Measurements from ENCODE around the gene HOMEZ. TPM values are rescaled to one million over a fixed set of nuclear protein-coding genes. Genes with fewer than 3 reads are reported as not detected.
A peak's percentile ranks its signal among the peaks of the same experiment; 100 is the strongest.
"Not testable (repeated sequence)": the region's sequence is repeated elsewhere in the genome, so short reads cannot be mapped to it uniquely, and the experiment has no call there.

The HOMEZ gene
- total and polyA plus RNA-seq, 2 experiments from 2014 or later: 8.2 to 11.2 TPM

- H3K9me2 ChIP-seq (replicated peaks; ENCODE audit: insufficient read depth): no peaks in the 10 kb centered on the region
- no peak overlapping the region for H3K27ac ChIP-seq
- peaks cover 16% of the 10 kb centered on the region for H3K4me1 ChIP-seq (ENCODE audit: insufficient read depth)
- no peak for DNase-seq (ENCODE audit: low spot score)
- H4K20me1 ChIP-seq (ENCODE audit: insufficient read depth, poor library complexity, severe bottlenecking): no peaks in the 10 kb centered on the region
- H3K79me2 ChIP-seq: no peaks in the 10 kb centered on the region
- H3K9me3 ChIP-seq (ENCODE audit: low read depth): no peaks in the 10 kb centered on the region
- H2AFZ ChIP-seq: no peak overlapping the region
- no peak overlapping the region for H3K4me3 ChIP-seq
- TF ChIP-seq EZH2phosphoT487 (IDR thresholded peaks at IDR 0.05; ENCODE audit: low read depth, severe bottlenecking, unreplicated experiment) (no peak), EZH2 (IDR thresholded peaks at IDR 0.05; ENCODE audit: borderline replicate concordance) (no peak), CTCF (IDR thresholded peaks at IDR 0.05; ENCODE audit: poor library complexity) (no peak)
- WGBS (ENCODE audit: low lambda C conversion rate, missing lambda C conversion rate): 61% methylated on average over 1 of the region's 1 CpG
- no peak overlapping the region for H3K4me2 ChIP-seq
- H3K36me3 ChIP-seq (replicated peaks; ENCODE audit: insufficient read depth, low read depth): no peaks in the 10 kb centered on the region
- no peaks in the 10 kb centered on the region for H3K27me3 ChIP-seq
Observed at GRCh38 chr14:23240661-23241060, 45.3 kb downstream of the HOMEZ start.

GRCh38 chr14:23237772-23238594, 47.9 kb downstream of the HOMEZ start, which contains the start of gene RNF212B:
RNF212B (plus strand) TSS chr14:23237936; CDS start chr14:23240346, 2,410 bp downstream.
- Histone ChIP-seq H3K79me2 (no peaks in the 10 kb centered on the region), H3K9me2 (replicated peaks; ENCODE audit: insufficient read depth) (no peaks in the 10 kb centered on the region), H3K4me3 (no peak within 1 kb of the TSS), H3K4me2 (peak within 1 kb of the TSS; percentile 74), H3K27ac (peak within 1 kb of the TSS; percentile 70), H3K4me1 (ENCODE audit: insufficient read depth) (peaks cover 7% of the 10 kb centered on the region), H3K27me3 (no peaks in the 10 kb centered on the region), H3K9me3 (ENCODE audit: low read depth) (no peaks in the 10 kb centered on the region), H4K20me1 (ENCODE audit: insufficient read depth, poor library complexity, severe bottlenecking) (no peaks in the 10 kb centered on the region), H2AFZ (peak within 1 kb of the TSS; percentile 85), H3K36me3 (replicated peaks; ENCODE audit: insufficient read depth, low read depth) (no peaks in the 10 kb centered on the region)
- 33% methylated on average over 39 of the region's 39 CpGs for WGBS (ENCODE audit: low lambda C conversion rate, missing lambda C conversion rate)
- peak; percentile 97 for DNase-seq (ENCODE audit: low spot score)
- TF ChIP-seq CTCF (IDR thresholded peaks at IDR 0.05; ENCODE audit: poor library complexity) (no peak), EZH2phosphoT487 (IDR thresholded peaks at IDR 0.05; ENCODE audit: low read depth, severe bottlenecking, unreplicated experiment) (no peak), EZH2 (IDR thresholded peaks at IDR 0.05; ENCODE audit: borderline replicate concordance) (no peak)

- H3K9me2 ChIP-seq (replicated peaks; ENCODE audit: insufficient read depth); H3K36me3 ChIP-seq (replicated peaks; ENCODE audit: insufficient read depth, low read depth); H3K9me3 ChIP-seq (ENCODE audit: low read depth); H3K4me3 ChIP-seq; H4K20me1 ChIP-seq (ENCODE audit: insufficient read depth, poor library complexity, severe bottlenecking); H3K4me2 ChIP-seq; H3K27me3 ChIP-seq; DNase-seq (ENCODE audit: low spot score); H3K4me1 ChIP-seq (ENCODE audit: insufficient read depth); H3K27ac ChIP-seq; H2AFZ ChIP-seq; H3K79me2 ChIP-seq: not testable (repeated sequence)
- 98% methylated on average over 8 of the region's 38 CpGs for WGBS (ENCODE audit: low lambda C conversion rate, missing lambda C conversion rate)
Observed at GRCh38 chr14:23232241-23232808, 53.6 kb downstream of the HOMEZ start.

GRCh38 chr14:23228812-23229211, 57.1 kb downstream of the HOMEZ start:
- TF ChIP-seq EZH2 (IDR thresholded peaks at IDR 0.05; ENCODE audit: borderline replicate concordance) (no peak), EZH2phosphoT487 (IDR thresholded peaks at IDR 0.05; ENCODE audit: low read depth, severe bottlenecking, unreplicated experiment) (no peak), CTCF (IDR thresholded peaks at IDR 0.05; ENCODE audit: poor library complexity) (no peak)
- 83% methylated on average over 1 of the region's 1 CpG for WGBS (ENCODE audit: low lambda C conversion rate, missing lambda C conversion rate)
- H3K9me2 ChIP-seq (replicated peaks; ENCODE audit: insufficient read depth): no peaks in the 10 kb centered on the region
- no peak overlapping the region for H3K4me3 ChIP-seq
- no peaks in the 10 kb centered on the region for H3K79me2 ChIP-seq
- H3K27ac ChIP-seq: no peak overlapping the region
- H3K4me1 ChIP-seq (ENCODE audit: insufficient read depth): no peaks in the 10 kb centered on the region
- DNase-seq (ENCODE audit: low spot score): no peak
- H2AFZ ChIP-seq: no peak overlapping the region
- no peak overlapping the region for H3K4me2 ChIP-seq
- H3K27me3 ChIP-seq: no peaks in the 10 kb centered on the region
- no peaks in the 10 kb centered on the region for H4K20me1 ChIP-seq (ENCODE audit: insufficient read depth, poor library complexity, severe bottlenecking)
- no peaks in the 10 kb centered on the region for H3K36me3 ChIP-seq (replicated peaks; ENCODE audit: insufficient read depth, low read depth)
- no peaks in the 10 kb centered on the region for H3K9me3 ChIP-seq (ENCODE audit: low read depth)
